ENCODE measurements around the gene CACNA2D3.
A peak's percentile ranks its signal among the peaks of the same experiment; 100 is the strongest.

The CACNA2D3 gene

DNA sequence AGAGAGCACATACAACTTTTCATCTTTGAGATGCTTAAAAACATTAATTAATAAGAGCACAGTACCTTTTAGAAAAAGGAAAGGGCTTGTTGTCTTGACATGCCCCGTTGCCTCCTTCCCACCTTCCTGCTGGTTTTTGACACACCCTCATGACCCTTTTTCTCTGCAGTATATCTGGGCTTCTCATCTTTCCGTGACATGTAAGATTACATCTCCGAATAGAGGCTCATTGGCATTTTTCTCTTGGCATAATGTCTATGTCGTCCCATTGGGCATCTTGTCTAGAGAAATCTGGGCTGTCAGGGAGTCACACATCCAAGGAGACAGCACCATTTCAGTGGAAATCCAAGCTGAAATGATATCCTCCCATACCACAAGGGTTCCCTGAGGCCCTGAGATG, 741.4 kb downstream of the CACNA2D3 start:
- no peak for DNase-seq

DNA sequence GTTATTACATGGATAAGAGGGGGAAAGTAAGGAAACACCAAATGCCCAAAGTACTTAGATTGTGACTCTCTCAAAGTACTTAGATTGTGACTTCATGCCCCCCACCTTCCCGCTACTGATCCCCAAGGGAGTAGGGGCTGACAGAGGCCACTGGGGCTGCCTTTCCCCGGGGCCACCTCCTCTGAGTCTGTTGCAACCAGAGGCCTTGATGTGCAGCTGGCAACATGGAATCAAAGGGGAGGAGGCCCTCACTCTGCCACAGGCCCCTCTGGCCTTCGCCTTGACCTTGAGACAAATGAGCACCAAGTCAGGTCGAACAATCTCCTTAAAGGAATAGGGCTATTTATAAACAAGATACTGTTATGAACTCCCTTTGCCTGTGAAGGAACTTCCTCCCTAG, 743.0 kb downstream of the CACNA2D3 start:
- DNase-seq = no peak

DNA sequence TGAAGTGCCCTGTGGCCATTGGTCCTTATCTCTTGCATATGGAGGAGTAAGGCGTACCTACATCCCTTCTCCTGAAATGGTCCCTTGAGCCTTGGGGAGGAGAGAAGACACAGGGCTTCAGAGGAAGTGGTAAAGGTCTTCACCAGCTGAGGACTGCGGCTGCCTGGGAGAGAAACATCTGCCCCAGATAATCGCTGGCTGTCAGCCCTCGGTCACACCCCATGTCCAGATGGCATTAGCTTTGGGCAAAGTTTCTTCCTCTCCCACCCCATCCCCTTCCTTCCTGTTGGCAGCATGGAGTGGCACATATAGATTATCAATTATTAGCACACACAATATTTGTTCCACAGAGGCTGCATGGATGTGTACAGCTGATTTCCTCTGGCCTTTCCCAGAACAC, 743.9 kb downstream of the CACNA2D3 start:
- no peak for DNase-seq

DNA sequence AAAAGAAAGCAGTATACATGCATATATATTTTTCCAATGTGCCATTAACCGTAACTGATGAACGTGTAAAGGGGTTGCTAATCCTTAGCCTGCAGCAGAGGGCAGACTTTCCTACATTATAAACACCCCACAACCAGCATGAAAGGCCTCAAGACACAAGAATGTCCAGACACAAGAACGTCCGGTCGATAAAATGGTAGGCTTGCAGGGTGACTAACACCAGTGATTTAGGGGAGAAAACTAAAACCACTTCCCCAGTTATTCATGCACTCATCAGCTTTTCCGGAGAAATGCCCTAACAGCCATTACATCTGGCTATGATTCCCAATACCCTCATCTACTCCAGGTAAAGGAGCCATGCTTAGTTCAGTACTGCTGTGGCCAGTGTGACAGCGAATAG, 748.1 kb downstream of the CACNA2D3 start:
- DNase-seq = peak; percentile 11

DNA sequence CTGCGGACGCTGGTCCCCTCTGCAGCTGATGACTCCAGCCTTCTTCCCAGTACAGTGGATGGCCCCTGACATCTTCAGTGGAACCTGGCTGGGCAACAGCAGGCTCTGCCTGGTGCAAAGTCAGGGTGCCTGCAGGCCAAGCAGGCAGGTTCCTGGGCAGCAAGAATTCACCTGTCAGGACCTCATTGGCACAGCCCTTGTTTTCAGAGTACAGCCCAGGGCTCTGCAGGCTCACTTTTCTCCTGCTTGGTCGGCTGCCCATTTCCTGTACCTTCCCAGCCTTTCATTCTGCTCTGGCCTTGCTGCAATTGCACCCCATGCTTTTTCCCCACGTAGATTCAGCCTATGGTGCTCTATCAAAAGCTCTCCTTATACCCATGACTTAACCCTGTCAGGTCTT, 749.5 kb downstream of the CACNA2D3 start:
- DNase-seq = no peak

DNA sequence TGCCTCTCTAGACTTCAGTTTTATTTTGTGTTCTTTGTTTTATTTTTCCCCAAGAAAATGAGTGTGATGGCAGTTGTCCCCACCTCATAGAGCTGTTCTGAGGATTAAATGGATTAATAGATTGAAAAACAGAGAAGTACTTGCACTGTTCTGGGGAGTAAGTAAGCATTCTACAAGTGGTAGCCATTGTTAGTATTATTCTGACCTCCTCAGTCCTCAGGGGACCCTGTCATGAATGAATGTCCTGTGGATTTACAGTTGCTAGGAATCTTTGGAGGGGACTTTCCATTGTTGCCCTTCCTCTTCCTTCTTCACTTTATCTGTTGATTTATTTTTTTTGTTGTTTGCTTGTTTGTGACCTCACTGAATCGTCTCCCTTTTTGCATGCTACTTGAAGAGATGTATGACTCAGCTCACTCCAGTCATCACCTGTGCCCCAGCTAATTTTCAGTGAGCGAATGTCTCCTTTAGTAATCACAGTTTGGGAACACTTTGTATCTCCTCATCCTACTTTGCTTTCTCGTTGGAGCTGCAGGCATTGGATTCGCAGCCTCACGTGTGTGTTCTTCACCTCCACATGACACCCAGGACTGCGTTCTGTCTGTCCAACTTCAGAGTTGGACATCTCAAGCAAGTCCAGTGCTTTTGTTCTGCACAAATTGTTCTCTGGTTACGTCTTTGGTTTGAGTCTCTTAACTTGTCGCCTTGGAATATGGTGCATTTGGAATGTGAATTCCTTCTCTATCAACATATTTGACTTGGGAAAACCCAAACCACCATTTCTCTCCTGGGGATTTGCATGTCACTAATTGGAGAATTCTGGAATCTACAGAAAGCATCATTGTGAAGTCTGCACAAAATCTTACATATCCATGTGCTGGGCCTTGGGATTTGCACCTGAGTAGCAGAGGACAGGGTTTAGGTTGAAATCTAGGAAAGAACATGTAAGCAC, 751.0 kb downstream of the CACNA2D3 start:
- DNase-seq = no peak

DNA sequence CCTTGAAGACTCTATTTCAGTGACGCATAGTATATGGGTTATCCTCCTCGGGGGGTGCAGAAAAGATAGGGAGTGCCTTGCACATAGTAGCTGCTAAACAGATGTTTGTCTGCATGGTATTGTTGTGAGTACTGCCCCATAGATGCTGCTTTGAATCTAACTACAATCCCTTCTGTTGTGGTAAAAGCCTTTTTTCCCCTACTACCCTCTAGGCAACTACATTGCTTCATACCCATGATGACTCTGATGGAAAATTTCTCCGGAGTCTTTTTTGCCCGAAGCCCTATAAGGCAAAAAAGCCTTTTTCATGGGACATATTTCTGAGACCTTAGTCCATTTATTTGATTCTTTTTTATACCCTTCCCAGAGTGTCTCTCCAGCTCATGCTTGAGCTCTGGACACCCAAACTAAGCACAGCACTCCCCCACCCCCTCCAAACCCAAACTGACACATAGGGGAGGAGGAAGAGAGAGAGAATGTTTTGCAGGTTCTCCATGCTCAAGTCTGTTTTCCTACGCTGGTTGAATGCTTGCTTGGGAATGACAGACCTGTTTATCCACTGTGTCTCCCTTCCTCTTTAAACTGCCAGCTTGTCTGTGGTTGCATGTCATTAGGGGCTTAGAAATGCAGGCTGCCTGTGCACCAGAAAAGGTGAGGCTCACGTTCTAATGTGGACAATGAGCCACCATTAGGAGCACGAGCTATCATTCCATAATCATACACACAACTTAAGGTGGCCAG, 752.6 kb downstream of the CACNA2D3 start:
- no peak for DNase-seq

DNA sequence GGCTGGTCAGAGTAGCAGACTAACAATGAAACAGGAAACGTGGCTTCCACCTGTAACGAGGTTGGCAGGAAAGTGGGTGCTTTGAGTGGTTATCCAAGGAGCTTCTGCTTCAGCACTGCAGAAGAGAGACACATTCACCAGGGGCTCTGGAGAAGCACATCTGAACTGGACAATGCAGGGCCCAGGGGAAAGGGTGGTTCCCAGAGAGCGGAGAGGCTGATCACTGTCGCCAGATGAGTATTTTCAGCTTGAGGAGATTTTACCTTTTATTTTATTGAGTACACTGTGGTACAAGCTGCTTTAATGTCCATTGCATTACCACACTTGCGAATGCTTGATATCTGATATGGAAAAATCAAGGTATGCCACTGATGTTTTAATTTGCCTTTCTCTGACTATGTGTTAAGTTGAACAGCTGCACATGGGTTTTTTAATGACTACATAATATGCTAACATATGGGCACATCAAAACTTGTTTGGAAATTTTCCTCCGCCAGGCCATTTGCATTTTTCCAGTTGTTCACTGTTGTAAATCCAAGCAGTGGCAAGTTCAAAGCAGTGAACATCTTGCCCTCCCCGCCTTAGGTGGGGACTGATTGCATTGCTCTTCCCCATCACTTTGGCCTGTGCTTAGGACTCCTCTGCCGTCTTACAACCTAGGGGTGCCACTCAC, 753.4 kb downstream of the CACNA2D3 start:
- DNase-seq = no peak

DNA sequence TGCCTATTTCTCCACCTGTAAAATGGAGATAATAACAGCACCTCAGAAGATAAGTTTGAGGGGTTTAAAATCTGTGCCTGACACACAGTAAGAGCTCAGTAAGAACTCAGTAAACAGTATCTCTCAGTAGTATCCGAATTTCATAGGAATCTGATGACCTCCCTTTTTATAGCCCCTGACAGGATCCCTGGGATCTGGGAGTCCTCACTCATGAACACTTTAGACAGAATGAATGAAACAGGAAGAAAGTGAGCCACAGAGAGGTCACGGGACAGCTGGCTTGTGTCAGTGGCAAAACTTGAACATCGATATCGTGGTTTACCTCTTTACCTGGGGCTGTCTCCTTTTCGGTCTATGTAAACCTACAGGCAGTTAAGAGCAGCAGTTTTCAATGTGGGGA, 754.3 kb downstream of the CACNA2D3 start:
- DNase-seq = no peak

DNA sequence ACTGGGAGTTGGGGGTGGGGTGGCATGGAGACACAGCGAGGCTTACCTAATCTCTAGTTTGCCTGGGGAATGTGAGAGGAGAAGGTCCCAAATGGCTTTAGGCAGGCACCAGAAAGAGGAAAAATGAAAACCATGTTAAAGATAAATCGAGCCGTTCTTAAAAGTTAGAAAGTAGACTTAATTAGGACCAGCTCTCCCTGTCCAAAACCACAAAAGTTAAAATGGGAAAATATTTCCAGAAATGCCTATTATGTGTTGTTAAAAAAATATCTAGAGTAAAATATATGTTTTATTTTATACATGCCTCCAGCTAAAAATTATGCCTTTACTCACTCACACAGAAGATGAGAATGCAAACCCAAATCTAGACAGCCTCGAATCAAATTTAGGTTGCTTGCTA, 755.4 kb downstream of the CACNA2D3 start:
- DNase-seq = no peak

DNA sequence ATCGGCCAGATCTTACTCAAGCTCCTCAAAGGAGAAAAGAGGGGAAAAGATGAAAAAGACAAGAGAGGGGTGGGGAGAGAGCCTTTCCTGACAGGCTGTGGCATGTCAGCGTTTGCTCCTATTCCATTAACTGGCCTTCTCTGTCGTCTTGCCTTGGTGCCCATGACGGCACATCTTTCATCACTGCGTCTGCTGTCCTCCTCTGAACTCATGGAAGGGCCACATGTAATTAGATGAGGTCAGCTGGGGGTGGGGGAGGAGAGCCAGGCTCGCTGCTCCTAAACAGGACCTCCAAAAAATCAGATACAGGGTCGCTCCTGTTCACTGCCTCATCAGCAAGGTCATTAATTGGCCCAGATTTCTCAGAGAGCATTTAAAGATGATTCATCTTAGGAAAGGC, 755.8 kb downstream of the CACNA2D3 start:
- DNase-seq = no peak

DNA sequence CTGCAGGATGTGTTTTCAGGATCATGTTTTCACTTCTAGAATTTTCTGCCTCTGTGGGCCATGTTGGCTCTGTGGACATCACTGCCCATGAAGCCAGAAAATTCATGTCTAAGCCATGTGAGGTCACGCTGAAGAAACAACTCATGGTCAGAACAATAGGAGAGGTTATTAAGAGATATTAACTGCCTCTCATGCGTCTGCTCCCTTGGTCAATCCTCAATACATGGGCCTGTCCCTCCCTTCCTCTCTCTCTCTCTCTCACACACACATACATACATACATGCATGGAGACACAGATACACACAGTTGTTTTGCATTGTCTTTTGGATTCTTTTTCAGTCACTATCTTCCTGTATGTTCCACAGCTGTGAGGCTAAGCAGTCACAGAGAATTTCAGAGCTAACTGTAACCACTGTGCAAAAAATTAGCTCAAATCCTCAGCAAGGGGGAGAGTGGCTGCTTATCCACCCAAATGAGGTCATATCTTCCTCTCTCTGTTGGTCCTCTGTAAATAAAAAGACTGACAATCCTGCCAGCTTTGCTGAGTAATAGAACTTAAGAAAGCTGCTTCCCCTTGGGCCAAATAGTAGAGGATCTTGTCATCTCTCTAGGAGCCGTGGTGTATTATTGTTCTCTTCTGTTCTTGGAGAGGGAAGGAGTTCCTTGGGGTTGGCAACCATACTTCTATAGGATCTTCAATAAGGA, 759.9 kb downstream of the CACNA2D3 start:
- DNase-seq = no peak

DNA sequence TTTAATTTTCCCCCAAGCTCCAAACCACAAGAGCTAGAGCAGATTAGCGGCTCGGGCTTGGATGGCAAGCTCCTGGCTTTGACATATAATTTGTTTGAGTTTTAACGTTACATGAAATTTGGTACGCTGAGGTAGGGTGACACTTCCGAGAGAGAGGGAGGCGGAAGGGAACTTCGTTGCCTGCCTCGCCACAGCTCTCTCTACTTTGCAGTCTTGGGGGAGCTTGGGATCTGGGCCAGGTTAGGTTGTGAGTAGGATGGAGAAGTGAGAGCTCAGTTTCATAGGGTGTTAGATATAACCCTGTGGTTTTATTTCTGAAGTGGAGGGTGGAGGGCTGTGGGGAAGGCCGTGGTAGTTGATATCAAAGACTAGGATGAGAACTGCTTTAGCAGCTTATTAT, 765.8 kb downstream of the CACNA2D3 start:
- no peak for DNase-seq

DNA sequence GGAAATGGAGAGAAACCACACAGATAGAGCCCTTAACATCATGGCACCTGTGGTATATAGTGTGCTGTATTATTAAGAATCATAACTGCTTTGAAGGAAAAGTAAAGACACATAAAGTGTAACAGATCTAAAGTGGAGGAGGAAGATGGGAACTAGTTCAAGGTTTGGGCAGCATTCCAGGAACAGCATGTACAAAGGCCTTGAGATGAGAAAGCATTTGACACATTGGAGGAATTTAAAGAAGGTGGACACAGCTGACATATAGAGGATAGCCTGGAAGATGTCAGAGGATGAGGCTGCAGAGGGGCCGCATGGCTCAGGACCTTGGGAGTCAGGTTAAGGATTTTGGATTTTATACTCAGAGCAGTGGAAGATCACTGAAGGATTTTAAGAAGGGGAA, 766.5 kb downstream of the CACNA2D3 start:
- DNase-seq = no peak

DNA sequence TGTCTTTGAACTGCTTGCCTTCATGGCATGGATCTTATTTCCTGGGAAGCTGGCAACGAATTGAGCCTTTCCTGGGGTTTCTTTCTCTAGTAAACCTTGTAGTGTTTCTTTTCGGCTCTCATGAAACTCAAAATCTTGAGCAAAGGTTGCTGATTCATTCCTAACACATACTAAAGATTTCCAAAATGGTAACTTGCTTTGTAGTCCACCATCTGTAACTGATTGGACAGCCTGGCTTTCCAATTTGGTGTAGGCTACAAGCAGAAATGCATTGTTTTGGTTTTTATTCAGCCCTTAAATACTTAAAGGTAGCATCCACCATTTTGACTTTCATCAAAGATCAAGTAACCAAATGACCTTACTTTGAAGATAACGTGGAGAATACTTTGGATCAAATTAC, 767.4 kb downstream of the CACNA2D3 start:
- DNase-seq = no peak

DNA sequence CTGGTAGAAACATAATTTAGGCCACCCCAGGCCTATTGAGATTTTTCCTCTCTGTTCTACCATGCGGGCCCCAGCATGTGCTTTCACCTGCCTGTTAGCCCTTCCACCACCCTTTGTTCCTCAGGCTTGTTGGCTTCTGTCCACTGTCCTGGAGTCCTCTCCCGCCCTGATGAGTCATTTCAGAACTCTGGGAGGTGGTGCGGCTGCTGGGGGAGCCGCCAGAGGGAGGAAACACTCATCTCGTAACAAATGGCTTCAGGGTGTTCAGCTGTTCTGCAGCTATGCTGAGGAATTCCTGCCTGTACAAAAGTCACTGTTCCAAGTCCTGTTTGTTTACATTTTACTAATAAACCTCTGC, 769.2 kb downstream of the CACNA2D3 start:
- peak; percentile 6 for DNase-seq

DNA sequence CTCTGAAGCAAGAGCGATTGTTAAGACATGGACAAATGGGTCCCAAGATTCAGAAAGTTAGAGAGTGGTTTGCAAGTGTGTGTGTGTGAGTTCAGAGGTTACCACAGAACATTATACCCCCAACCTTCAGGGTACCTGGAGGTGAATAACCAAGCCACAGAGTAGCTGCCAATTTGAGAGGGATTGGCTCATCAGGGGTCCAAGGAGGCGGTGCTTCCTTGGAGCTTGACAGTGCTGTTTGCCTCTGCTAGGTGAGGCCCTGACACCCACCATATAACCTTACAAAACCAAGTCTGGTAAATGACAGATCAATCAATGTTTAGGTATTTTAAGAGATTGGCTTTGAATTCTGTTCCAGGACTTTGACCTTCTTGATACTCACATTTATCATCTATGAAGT, 769.8 kb downstream of the CACNA2D3 start:
- DNase-seq = no peak

DNA sequence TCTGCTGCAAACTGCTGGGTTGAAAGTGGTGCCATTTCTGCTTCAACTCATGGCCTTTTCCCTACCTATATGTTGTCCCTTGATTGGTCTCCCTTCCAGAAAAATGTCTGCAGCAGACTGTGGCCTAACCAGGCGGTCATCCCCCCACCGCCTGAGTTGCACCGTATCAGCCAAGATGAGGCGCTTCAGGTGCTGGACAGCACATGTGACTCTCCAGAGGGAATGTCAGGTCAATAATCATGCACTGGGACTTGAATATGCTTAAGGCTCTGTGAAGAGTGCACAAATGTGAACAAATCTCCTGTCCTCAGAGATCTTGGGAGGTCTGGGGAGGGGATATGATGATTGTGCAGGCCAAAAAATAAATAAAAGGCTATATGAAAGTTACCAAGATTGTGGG, 773.3 kb downstream of the CACNA2D3 start:
- DNase-seq = no peak

DNA sequence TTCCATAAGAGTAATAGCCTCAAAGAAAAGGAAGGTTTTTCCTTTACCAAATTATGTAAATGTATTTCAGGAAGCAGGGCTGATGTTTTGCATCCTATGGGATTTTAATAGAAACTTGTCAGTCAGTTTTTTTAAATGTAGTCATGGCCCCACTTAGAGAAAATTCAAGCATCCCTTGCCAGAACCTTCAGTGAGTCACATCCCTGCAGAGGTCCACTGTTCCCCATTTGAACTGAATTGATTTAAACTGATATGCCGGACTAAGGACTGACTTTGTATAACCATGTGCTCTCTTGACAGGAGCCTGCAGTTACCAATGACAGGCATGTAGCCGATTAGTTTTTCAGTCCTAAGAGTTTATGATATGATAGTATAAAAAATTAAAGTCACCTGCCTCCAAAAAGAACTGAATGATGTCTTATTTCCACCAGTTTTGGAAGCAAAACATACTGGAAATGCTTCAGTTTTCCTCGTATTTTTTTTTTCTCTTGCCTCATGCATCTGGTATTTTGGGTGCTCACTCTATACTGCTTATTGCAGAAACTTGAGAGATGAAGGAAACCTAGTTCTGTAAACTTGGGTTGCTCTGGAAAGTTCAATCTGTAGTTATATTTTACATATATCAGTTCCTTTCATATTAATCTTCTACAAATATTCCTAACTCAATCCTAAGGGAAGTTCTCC, 774.8 kb downstream of the CACNA2D3 start:
- DNase-seq = no peak

DNA sequence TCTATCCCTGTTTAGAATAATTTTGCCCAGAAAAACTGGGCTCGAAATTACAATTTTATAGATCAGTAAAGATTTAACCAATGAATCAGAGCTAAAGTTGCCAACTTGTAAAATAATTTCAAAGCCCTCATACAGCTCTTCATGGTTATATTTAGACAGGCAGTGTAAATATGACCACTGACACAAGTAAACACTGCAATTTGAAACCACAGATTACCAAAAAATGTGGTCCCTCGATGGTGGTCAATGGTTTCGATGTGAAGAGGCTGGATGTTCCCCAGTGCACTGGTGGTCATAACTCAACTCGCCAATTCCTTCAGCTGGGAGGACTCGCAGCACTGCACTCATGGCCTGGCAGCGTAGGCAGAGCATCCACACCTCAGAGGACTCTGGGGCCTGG, 776.9 kb downstream of the CACNA2D3 start:
- DNase-seq = no peak

DNA sequence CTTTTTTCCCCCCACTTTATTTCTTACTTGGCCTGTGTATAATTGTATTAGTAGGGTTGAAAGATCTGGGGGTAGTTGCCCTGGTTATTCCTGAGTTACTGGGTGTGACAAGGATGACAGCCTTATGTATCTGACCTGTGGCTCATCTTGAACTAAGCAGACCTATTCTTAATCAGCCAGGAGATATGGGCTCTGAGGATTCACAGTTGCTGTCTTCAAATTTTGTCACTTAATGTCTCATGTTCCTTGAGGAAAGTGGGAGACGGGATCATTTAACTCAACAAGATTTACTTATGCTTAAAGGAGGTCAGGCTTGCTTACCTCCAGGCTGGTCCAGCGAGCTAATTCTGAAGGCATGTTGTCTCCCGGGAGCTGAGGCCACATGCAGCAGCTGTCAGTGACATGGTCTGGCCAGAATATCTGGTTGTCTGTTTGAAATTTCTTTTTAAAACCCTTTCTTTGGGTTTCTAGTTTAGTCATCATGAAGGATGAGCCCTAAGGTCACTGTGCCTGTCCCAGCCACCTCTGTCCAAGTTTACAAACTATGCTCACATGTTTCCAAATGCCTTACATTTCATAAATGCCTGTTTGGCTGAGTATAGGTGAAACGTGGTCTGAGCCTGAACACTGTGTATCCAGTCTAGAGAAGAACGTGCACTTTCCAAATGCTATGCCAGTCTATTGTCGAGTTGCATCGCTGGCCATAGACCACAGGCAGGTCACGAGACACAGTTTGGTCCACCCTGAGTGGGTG, 778.7 kb downstream of the CACNA2D3 start:
- DNase-seq = no peak

Data from RPMI8226 (cell line).